ENCODE data around the gene MEGF11.

- TF ChIP-seq CTCF (IDR thresholded peaks at IDR 0.05): no peak
- no peak for TF ChIP-seq POLR2A (IDR thresholded peaks at IDR 0.05)
- no peak for TF ChIP-seq EP300 (IDR thresholded peaks at IDR 0.05)
Observed at GRCh38 chr15:66167854-66168253, 85.7 kb downstream of the MEGF11 start.
